Panc1 (cell line): ENCODE results near the gene NLN. TPM values are rescaled to one million over a fixed set of nuclear protein-coding genes. Genes with fewer than 3 reads are reported as not detected.

ENCODE experiments used
- ATAC-seq: fragments of 200-7000 bp; cut with Tn5 transposase; 2 replicates; pipeline ENCODE4 v1.9.1; 2020; ENCODE audit warnings: mild to moderate bottlenecking, moderate library complexity
- BruUV-seq: library from RNA; stranded (reverse); fragments of 400-500 nt; replicated peaks from 2 replicates; lab custom pipeline; 2021; lab: Mats Ljungman, UMichigan
- CTCF ChIA-PET: fragments of 300-600 bp; sonication (Branson Sonifier 250); formaldehyde crosslinking; loops from one replicate; lab custom pipeline; 2022; ENCODE audit warnings: antibody characterized with exemption; lab: Charles Lee
- POLR2A ChIA-PET: fragments of 300-600 bp; sonication (Branson Sonifier 250); formaldehyde crosslinking; loops from one replicate; lab custom pipeline; 2022; ENCODE audit warnings: antibody characterized with exemption; lab: Charles Lee
- DNase-seq: peaks from one replicate; pipeline ENCODE4 v3.0.0-alpha.2; 2010; ENCODE audit warnings: low read depth, low spot score
- H3K27ac ChIP-seq: 2 replicates; pipeline ENCODE4 v1.5.1; 2011; ENCODE audit warnings: mild to moderate bottlenecking, low read length, inconsistent platforms
- H3K27me3 ChIP-seq: fragments of 200-500 bp; sonication (Bioruptor generic); 2 replicates; pipeline ENCODE4 v1.6.0; 2014; ENCODE audit warnings: low read length, inconsistent platforms; ENCODE audit not compliant: control insufficient read depth, insufficient read depth
- H3K36me3 ChIP-seq: fragments of 200-500 bp; sonication (Bioruptor generic); 2 replicates; pipeline ENCODE4 v1.5.1; 2014; ENCODE audit warnings: inconsistent platforms, mild to moderate bottlenecking, low read length, moderate library complexity; ENCODE audit not compliant: control insufficient read depth, insufficient read depth
- H3K4me1 ChIP-seq: 2 replicates; pipeline ENCODE4 v1.5.1; 2011; ENCODE audit warnings: inconsistent platforms, mild to moderate bottlenecking, low read length, moderate library complexity; ENCODE audit not compliant: control insufficient read depth, insufficient read depth
- H3K4me3 ChIP-seq, 2 experiments: 2 replicates each; pipeline ENCODE4 v1.5.1; 2011 to 2012; ENCODE audit warnings: low read depth in 2 of 2, low read length in 2 of 2, mild to moderate bottlenecking in 2 of 2, inconsistent platforms in 1 of 2, moderate library complexity in 1 of 2
- H3K9me3 ChIP-seq: fragments of 200-500 bp; sonication (Bioruptor generic); 2 replicates; pipeline ENCODE4 v1.5.1; 2014; ENCODE audit warnings: low read depth, mild to moderate bottlenecking, inconsistent platforms, low read length, moderate library complexity; ENCODE audit not compliant: control insufficient read depth, insufficient read depth
- POLR2AphosphoS5 ChIP-seq: IDR thresholded peaks from 2 replicates; pipeline ENCODE4 v1.6.1; 2012; ENCODE audit warnings: mild to moderate bottlenecking, low read depth, low read length, moderate library complexity
- SIN3A ChIP-seq: IDR thresholded peaks from 2 replicates; pipeline ENCODE4 v1.6.1; 2012; ENCODE audit warnings: low read depth, mild to moderate bottlenecking, low read length, moderate library complexity, borderline replicate concordance; ENCODE audit not compliant: insufficient read depth
- TCF7L2 ChIP-seq: IDR thresholded peaks from 2 replicates; pipeline ENCODE4 v1.6.1; 2011; ENCODE audit warnings: mild to moderate bottlenecking, low read depth, low read length, inconsistent platforms
- in situ Hi-C: cut with HindIII; loops from 2 replicates; pipeline ENCODE4 v1.10.0; 2016; ENCODE audit warnings: low sequenced_read_pairs, low pct_unique_long_range_greater_than_20kb
- intact Hi-C: fragments of 100-400 bp; cut with micrococcal nuclease; formaldehyde crosslinking; loops from one replicate; pipeline ENCODE4 v1.10.0; 2022; ENCODE audit not compliant: unreplicated experiment
- total RNA-seq: library from RNA; stranded (reverse); gene quantifications from one replicate; pipeline ENCODE4 v1.2.1, GENCODE V29; 2021; ENCODE audit not compliant: unreplicated experiment
- TF ChIP-seq, protein P1 (sequence below): fragments of 450-650 bp; IDR thresholded peaks from 2 replicates; pipeline ENCODE4 v1.5.1; 2017; ENCODE audit warnings: mild to moderate bottlenecking
- TF ChIP-seq, protein P2 (sequence below), 2 experiments: IDR thresholded peaks; 2 replicates each; pipeline ENCODE4 v1.6.1; 2011 to 2012; ENCODE audit warnings: low read depth in 2 of 2, control low read depth in 1 of 2, low read length in 1 of 2, mild to moderate bottlenecking in 1 of 2, moderate library complexity in 1 of 2; ENCODE audit not compliant: insufficient read depth in 1 of 2

The NLN gene
- total RNA-seq, 1 experiment from 2014 or later: 51.8 TPM

DNA sequence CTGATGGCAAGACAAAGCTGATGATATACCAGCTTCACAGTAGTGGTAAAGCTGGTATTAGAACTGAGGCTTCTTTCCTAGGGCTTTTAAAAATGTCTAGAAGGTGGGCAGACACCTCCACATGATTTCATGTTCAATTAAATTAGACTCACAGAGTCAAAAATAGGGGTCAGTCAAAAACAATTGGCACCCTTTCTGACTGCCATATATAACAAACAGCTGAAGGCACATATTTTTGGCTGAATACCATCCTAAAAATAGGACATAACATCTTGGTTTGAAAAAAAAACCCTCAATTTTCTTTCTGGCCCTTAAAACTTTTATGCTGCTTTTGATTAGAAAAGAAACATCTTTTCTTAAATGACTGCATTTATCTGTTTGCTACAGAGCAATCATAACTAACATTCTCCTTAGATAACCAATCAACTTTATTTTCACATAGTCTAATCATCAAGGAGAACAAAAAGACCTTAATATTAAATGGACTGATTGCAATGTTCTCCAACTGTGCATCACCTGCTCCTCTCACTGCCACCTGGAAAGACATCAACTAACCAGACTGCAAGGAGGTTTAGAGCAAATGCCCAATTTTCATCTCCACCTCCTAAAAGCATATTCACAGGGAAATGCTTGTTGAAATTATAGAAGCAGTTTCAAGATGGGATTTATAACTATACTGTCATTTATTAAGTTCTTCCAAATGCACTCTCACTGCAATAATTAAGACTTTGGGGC lies 3.3 kb upstream of the NLN start:
- BruUV-seq: no TSS peak
- H3K27ac ChIP-seq: no peak overlapping the region
- ChIA-PET POLR2A (no interaction called here), CTCF (no interaction called here)
- intact Hi-C loops (no loop called here), in situ Hi-C loops (no loop called here)
- no peak for ATAC-seq
- H3K9me3 ChIP-seq: no peaks in the 10 kb centered on the region
- H3K4me3 ChIP-seq: no peak overlapping the region
- H3K36me3 ChIP-seq: peaks cover 3% of the 10 kb centered on the region; the same call in 1 of the 2 replicates
- TF ChIP-seq, protein P1, sequence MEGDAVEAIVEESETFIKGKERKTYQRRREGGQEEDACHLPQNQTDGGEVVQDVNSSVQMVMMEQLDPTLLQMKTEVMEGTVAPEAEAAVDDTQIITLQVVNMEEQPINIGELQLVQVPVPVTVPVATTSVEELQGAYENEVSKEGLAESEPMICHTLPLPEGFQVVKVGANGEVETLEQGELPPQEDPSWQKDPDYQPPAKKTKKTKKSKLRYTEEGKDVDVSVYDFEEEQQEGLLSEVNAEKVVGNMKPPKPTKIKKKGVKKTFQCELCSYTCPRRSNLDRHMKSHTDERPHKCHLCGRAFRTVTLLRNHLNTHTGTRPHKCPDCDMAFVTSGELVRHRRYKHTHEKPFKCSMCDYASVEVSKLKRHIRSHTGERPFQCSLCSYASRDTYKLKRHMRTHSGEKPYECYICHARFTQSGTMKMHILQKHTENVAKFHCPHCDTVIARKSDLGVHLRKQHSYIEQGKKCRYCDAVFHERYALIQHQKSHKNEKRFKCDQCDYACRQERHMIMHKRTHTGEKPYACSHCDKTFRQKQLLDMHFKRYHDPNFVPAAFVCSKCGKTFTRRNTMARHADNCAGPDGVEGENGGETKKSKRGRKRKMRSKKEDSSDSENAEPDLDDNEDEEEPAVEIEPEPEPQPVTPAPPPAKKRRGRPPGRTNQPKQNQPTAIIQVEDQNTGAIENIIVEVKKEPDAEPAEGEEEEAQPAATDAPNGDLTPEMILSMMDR: no peak
- TF ChIP-seq POLR2AphosphoS5 (no peak), SIN3A (no peak), TCF7L2 (no peak)
- TF ChIP-seq, protein P2, sequence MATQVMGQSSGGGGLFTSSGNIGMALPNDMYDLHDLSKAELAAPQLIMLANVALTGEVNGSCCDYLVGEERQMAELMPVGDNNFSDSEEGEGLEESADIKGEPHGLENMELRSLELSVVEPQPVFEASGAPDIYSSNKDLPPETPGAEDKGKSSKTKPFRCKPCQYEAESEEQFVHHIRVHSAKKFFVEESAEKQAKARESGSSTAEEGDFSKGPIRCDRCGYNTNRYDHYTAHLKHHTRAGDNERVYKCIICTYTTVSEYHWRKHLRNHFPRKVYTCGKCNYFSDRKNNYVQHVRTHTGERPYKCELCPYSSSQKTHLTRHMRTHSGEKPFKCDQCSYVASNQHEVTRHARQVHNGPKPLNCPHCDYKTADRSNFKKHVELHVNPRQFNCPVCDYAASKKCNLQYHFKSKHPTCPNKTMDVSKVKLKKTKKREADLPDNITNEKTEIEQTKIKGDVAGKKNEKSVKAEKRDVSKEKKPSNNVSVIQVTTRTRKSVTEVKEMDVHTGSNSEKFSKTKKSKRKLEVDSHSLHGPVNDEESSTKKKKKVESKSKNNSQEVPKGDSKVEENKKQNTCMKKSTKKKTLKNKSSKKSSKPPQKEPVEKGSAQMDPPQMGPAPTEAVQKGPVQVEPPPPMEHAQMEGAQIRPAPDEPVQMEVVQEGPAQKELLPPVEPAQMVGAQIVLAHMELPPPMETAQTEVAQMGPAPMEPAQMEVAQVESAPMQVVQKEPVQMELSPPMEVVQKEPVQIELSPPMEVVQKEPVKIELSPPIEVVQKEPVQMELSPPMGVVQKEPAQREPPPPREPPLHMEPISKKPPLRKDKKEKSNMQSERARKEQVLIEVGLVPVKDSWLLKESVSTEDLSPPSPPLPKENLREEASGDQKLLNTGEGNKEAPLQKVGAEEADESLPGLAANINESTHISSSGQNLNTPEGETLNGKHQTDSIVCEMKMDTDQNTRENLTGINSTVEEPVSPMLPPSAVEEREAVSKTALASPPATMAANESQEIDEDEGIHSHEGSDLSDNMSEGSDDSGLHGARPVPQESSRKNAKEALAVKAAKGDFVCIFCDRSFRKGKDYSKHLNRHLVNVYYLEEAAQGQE (IDR thresholded peaks at IDR 0.05; ENCODE audit: insufficient read depth in 1 of 2, low read depth in 2 of 2, low read length in 1 of 2): no peak
- DNase-seq: no peak
- peaks cover 7% of the 10 kb centered on the region for H3K4me1 ChIP-seq
- H3K27me3 ChIP-seq: no peaks in the 10 kb centered on the region

DNA sequence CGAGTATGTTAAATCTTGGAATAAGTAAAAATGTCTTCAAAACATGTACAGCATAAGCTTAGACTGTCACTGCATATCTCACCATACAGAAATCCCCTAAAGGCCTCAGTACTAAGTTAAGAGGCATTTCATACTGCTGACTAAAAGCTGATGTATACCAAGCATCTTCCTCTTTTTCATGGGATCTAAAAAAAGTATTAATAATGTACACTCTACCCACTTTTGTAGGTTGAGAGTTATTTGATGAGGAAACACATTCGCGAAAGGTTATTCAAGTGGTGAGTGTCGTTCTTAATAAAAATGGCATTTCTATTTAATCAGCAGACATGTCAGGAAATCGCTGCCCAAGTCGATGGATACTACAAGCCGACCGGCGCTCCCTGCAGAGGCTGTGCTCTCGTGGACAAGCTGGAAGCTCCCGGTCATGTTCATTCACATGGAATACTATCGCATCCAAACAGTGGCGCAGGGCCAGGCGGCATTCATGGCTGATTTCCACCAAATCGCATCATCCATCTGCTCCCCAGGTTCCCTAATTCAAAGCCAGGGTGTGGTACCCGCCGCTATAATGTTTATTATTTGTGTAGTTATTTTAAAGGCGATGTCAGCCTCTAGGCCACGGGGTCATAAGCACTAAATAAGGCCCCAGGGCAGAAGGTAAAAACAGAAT lies 820 bp upstream of the NLN start:
- intact Hi-C loops (no loop called here), in situ Hi-C loops (no loop called here)
- TF ChIP-seq SIN3A (no peak; the same call in 1 of the 2 replicates), TCF7L2 (no peak), POLR2AphosphoS5 (no peak)
- TF ChIP-seq, protein P1: no peak
- TF ChIP-seq, protein P2 (IDR thresholded peaks at IDR 0.05; ENCODE audit: insufficient read depth in 1 of 2, low read depth in 2 of 2, low read length in 1 of 2): no peak
- Histone ChIP-seq H3K4me3 (peak overlapping the region; percentile 93 to 97), H3K36me3 (peaks cover 3% of the 10 kb centered on the region; the same call in 1 of the 2 replicates), H3K9me3 (no peaks in the 10 kb centered on the region), H3K27ac (peak overlapping the region; percentile 75), H3K4me1 (peaks cover 9% of the 10 kb centered on the region), H3K27me3 (no peaks in the 10 kb centered on the region)
- POLR2A ChIA-PET: interaction anchor here (0.6 kb wide), 1 partner anchor 61 kb away, joined by 12 read pairs; no protein-coding TSS in a partner anchor
- DNase-seq (no peak), ATAC-seq (peak; percentile 44)
- no TSS peak for BruUV-seq
- CTCF ChIA-PET: no interaction called here
